Muscle of leg (tissue), 11 donors: ENCODE data around the gene ATP8B4. TPM values are rescaled to one million over a fixed set of nuclear protein-coding genes. Genes with fewer than 3 reads are reported as not detected.
A peak's percentile ranks its signal among the peaks of the same experiment; 100 is the strongest.

Experiments used
- DNase-seq: peaks from one replicate; pipeline ENCODE4 v3.0.0; 2013
- H3K27ac ChIP-seq: one replicate; pipeline ENCODE4 v1.5.1; 2013; ENCODE audit warnings: mild to moderate bottlenecking, low read length, control low read depth
- H3K27me3 ChIP-seq: one replicate; pipeline ENCODE4 v1.6.1; 2013; ENCODE audit warnings: low read length; ENCODE audit not compliant: control insufficient read depth, insufficient read depth
- H3K36me3 ChIP-seq: one replicate; pipeline ENCODE4 v1.6.1; 2013; ENCODE audit warnings: low read length; ENCODE audit not compliant: control insufficient read depth, insufficient read depth
- H3K4me1 ChIP-seq: one replicate; pipeline ENCODE4 v1.6.1; 2013; ENCODE audit warnings: low read length; ENCODE audit not compliant: control insufficient read depth, insufficient read depth
- H3K4me3 ChIP-seq: one replicate; pipeline ENCODE4 v1.5.1; 2013; ENCODE audit warnings: low read length, control low read depth
- H3K9me3 ChIP-seq: replicated peaks from 2 replicates; pipeline ENCODE4 v1.6.1; 2013; ENCODE audit warnings: low read depth, low read length; ENCODE audit not compliant: control insufficient read depth
- WGBS: methylation state at CpG from one replicate; pipeline ENCODE4 v1.1.5; 2013; ENCODE audit warnings: missing lambda C conversion rate; ENCODE audit not compliant: insufficient coverage; 5-methylcytosine and 5-hydroxymethylcytosine counted together
- polyA plus RNA-seq, 8 donors: library from polyadenylated mRNA; unstranded; fragments of 120-200 nt; gene quantifications; one replicate each; pipeline versions ENCODE4 v1.2.1 to v1.2.3, GENCODE V29; 2013; ENCODE audit warnings: inconsistent platforms in 1 of 8, low replicate concordance in 1 of 8; ENCODE audit not compliant: insufficient read length in 8 of 8, insufficient read depth in 1 of 8
- total RNA-seq: library from RNA; stranded (reverse); fragments of 120-200 nt; gene quantifications from one replicate; pipeline ENCODE4 v1.2.4, GENCODE V29; 2013

ATP8B4 gene
- total and polyA plus RNA-seq, 9 donors = 2.6 to 5.2 (median 3.6) TPM

DNA sequence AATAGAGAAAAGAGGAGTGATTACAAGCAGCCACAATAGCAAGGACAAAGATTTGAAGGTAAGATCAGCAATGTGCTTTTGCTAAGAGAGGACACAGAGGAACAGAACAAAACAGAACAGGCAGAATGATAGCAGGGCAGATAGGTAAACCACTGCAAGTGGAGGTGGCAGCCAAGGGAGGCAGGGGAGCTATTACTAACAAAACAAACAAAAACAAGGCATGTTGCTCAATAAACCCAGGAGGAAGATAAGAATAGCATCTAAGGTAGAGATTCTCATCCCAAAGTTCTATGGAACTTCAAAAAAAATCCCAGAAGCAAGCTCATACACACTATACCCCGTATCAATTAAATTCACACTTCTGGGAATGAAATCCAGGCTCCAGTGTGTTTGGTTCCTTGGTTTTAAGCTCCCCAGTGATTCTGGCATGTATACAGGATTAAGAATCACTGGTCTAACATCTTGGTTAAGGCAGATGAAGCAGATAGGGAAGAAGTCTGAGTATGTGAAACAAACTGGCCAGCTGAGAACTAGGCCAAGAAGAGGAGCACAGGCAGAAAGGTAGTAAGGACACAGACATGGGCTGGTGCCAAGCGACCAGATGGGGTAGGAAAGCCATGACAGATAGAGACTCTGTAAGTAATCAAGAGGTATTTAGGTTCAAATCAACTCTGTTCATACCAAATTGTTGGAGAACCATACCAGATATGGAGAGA, 309.0 kb downstream of the ATP8B4 start:
- Histone ChIP-seq H3K4me3 (no peak overlapping the region), H3K9me3 (peaks cover 2% of the 10 kb centered on the region), H3K4me1 (peaks cover 20% of the 10 kb centered on the region), H3K27ac (peak overlapping the region; percentile 70), H3K36me3 (no peaks in the 10 kb centered on the region), H3K27me3 (no peaks in the 10 kb centered on the region)
- DNase-seq = peak; percentile 32
- WGBS = no CpG with 5 or more reads among the region's 2 CpGs

DNA sequence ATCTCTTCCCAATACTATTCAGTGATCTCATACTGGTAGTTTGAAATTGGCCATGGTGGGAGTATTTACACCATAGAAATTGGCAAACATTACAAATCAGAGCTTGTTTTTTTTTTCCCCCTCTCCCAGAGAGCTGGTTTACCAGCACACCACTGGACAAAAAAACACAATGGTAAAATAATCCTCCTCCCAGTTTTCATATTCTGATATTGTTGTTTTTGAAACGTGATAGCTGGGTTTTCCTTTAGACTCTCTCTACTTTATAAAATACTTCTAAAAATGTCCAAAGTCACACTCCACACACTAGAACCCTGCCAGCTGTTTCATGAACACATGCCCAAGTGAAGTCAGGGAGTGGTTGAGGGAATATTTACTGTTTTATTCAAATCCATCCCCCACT, 310.7 kb downstream of the ATP8B4 start:
- peaks cover 2% of the 10 kb centered on the region for H3K9me3 ChIP-seq
- no peak for DNase-seq
- no peak overlapping the region for H3K4me3 ChIP-seq
- peaks cover 18% of the 10 kb centered on the region for H3K4me1 ChIP-seq
- H3K36me3 ChIP-seq = no peaks in the 10 kb centered on the region
- no peak overlapping the region for H3K27ac ChIP-seq
- WGBS = no CpG with 5 or more reads among the region's 1 CpG
- no peaks in the 10 kb centered on the region for H3K27me3 ChIP-seq

Other genes starting within 250 kb of the ATP8B4 start
- 0.18 TPM for gene SLC27A2, start 63.0 kb upstream of the ATP8B4 start, total RNA-seq
- gene SLC27A2, start 63.0 kb upstream of the ATP8B4 start, polyA plus RNA-seq = 1 to 10 TPM in 1 of 8 donors, under 1 TPM in 7; 0.09 to 3.8 (median 0.20) TPM
- gene HDC, start 146.5 kb upstream of the ATP8B4 start, total RNA-seq = 0.62 TPM
- 1 to 10 TPM in 2 of 8 donors, under 1 TPM in 6; 0.29 to 1.6 (median 0.59) TPM for gene HDC, start 146.5 kb upstream of the ATP8B4 start, polyA plus RNA-seq
- gene GABPB1, start 236.0 kb upstream of the ATP8B4 start, total RNA-seq = 23.5 TPM
- 10 to 100 TPM; 14.2 to 22.1 (median 17.1) TPM for gene GABPB1, start 236.0 kb upstream of the ATP8B4 start, polyA plus RNA-seq